Heart left ventricle (tissue), 13 donors: ENCODE data around the gene RTBDN.

ENCODE experiments used
- CTCF ChIP-seq, 12 donors: fragments of 200-600 bp; sonication (generic) in 4 of 12; IDR thresholded peaks; one replicate each; pipeline versions ENCODE4 v1.5.0 to v1.8.0; 2018 to 2022; ENCODE audit warnings: antibody characterized with exemption in 12 of 12, mild to moderate bottlenecking in 5 of 12
- POLR2A ChIP-seq, 2 donors: fragments of 450-650 bp; IDR thresholded peaks; one replicate each; pipeline ENCODE4 v1.6.1; 2017; ENCODE audit warnings: antibody characterized with exemption in 2 of 2, mild to moderate bottlenecking in 2 of 2, moderate library complexity in 2 of 2
- donor health status: ischemic (EF 13 %, LVEDD 7.1; RV severe dilation, severe dysfunction).
- donor health status: DM: no; HTN: yes; CAD: no.
- donor health status: DM: no; HTN: no; CAD: no.
- donor health status: ischemic (EF 25% LVEDD 6.9; RV normal size, moderate dysfunction).
- donor health status: ischemic (EF 25% LVEDD 5.7; RV mildly dilated, moderate dysfunction).
- donor health status: ischemic (EF 35%, LVEDD 5.7; RV mildly dilated, moderate dysfunction).
- donor health status: nonischemic (EF 11% LVEDD 7.7; RV severe dilation, severe dysfunction).
- donor health status: DM: yes; HTN: yes; CAD: no.
- donor health status: PGD.
- donor health status: ischemic (EF 29% LVEDD 5.4; RV normal size, mild dysfunction).
- donor health status: nonischemic (EF 23%, LVEDD 6.1; RV moderate dilation, normal function).

- TF ChIP-seq POLR2A (IDR thresholded peaks at IDR 0.05), result no peak
- TF ChIP-seq CTCF (IDR thresholded peaks at IDR 0.05), result no peak
These were observed 49.9 kb downstream of the RTBDN start for GRCh38 chr19:12784394-12784870.
